HG03025 (cell line): ENCODE results near the gene RAB29.
A peak's percentile ranks its signal among the peaks of the same experiment; 100 is the strongest.
"Not testable (repeated sequence)": the region's sequence is repeated elsewhere in the genome, so short reads cannot be mapped to it uniquely, and the experiment has no call there.

ENCODE experiments used
- ATAC-seq: cut with Tn5 transposase; IDR thresholded peaks from one replicate; pipeline ENCODE4 v1.9.1; 2021; ENCODE audit warnings: mild to moderate bottlenecking, moderate library complexity; ENCODE audit not compliant: unreplicated experiment, low FRiP score

Gene RAB29, protein sequence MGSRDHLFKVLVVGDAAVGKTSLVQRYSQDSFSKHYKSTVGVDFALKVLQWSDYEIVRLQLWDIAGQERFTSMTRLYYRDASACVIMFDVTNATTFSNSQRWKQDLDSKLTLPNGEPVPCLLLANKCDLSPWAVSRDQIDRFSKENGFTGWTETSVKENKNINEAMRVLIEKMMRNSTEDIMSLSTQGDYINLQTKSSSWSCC

DNA sequence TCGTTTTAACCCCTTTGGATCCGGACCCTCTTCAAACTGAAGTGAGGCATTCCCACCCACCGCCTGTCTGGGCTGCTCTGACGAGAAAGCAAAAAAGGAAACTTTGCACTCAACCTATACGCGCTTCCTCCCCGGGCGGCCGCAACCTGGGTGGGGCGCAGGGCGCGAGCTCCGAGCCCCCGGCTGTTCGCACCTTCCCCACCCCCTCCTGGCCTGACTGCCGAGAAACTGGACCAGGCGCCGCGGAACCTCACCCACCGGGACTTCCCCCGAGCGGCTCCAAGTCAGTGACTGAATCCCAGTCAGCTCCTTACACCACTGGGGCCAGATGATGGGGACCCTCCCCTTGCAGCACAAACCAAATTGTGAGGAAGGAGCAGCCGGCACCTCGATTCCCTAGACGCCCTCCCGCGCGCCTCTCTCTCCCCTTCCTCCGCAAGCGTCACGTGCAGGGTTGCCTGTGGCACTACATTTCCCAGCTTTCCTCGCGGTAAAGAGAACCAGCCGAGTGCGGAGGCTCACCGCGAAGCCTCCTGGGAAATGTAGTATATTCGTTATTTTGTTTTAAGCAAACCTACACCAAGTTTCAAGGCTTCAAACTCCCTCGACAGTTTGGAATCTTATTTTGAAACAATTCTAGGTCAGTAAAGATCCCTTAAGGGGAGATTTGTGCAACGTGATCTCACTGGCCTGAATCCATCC, at the start of gene RAB29:
RAB29 (minus strand) TSS at position 468 of the 702 bp plus-strand sequence. CDS start 526 bp downstream, outside the sequence.
- peak; percentile 91 for ATAC-seq

DNA sequence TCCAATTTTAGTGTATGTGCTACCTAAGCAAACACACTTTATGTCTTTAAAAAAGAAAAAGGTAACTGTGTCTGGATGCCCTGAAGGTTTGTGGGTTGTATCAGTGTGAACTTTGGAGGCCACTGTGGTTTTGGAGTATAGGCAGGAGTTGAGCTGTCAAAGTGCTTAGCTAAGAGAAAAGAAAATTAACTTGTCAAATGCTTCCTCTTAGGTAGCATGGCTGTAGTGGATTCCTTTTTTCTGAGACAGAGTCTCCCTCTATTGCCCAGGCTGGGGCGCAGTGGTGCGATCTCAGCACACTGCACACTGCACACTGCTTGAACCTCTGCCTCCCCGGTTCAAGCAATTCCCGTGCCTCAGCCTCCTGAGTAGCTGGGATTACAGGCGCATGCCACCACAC, 48.9 kb upstream of the RAB29 start:
- ATAC-seq = no peak

DNA sequence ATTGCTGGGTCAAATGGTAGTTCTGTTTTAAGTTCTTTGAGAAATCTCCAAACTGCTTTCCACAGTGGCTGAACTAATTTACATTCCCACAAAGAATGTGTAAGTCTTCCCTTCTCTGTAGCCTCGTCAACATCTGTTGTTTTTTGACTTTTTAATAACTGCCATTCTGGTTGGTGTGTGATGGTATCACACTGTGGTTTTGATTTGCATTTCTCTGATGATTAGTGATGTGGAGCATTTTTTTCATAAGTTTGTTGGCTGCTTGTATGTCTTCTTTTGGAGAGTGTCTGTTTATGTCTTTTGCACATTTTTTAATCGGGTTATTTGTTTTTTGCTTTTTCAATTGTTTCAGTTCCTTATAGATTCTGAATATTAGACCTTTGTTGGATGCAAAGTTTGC, 48.0 kb upstream of the RAB29 start:
- not testable (repeated sequence) for ATAC-seq

DNA sequence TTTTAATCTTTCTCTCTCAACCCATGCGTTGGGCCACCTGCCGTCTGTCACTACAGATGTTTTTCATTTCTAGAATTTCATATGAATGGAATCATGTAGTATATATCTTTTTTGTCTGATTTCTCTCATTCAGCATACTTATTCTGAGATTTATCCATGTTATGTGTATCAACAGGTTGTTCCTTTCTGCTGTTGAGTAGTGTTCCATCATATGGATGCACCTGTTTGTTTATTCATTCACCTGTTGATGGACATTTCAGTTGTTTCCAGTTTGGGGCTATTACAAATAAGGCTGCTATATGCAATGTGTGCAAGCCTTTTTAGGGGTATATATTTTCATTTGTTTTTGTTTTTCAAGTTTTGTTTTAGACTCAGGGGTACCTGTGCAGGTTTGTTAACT, 47.1 kb upstream of the RAB29 start:
- no peak for ATAC-seq

DNA sequence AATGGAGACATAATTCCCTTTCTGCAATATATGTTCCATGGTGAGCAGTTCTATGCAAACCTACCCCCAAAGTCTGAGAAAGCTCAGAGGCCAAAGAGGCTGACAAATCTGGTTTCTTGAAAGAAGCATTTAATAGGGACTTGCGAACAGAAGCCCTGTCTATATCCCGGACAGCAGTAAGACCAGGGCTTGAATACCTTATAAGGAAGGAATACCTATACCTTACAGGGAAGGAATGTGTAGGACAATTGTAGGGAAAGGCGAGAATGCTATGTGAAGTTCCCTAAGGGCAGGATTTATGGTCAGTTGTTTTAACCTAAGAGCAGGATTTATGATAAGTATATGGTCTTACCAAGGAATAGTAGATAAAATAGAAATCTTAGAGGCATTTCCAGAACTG, 42.7 kb upstream of the RAB29 start:
- no peak for ATAC-seq

DNA sequence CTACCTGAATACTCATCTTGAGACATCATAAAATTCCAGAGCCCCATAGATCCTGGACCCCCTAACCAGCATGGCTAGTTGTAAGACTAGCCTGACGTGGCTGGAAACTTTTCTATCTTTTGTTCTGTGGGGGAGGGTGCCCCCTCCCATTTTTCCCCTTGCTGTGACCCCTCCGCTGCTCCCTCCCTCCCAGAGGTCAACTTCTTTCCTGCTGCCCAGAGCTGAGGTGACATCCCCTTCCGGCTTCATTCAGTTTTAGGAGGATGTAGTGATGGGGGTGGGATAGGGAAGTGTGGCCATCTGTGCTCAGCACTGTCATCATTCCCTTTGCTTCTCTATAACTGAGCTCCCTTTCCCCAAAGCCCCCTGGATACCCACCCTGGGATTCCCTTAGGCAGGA, 42.1 kb upstream of the RAB29 start:
- no peak for ATAC-seq

DNA sequence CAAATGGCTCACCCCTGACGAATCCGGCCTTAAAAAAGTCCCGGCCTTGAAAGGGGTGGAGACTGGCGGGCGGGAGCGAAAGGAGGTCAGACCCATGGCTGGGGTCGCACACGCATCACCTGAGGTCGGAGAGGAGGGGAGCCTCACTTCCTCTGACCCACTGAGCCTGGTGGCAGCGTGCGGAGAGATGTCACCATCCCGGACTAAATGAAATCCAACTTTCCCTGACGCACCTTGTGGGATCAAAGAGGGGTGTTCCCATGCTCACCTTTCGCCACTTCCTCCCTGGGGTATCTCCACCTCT, 38.4 kb upstream of the RAB29 start:
- no peak for ATAC-seq

DNA sequence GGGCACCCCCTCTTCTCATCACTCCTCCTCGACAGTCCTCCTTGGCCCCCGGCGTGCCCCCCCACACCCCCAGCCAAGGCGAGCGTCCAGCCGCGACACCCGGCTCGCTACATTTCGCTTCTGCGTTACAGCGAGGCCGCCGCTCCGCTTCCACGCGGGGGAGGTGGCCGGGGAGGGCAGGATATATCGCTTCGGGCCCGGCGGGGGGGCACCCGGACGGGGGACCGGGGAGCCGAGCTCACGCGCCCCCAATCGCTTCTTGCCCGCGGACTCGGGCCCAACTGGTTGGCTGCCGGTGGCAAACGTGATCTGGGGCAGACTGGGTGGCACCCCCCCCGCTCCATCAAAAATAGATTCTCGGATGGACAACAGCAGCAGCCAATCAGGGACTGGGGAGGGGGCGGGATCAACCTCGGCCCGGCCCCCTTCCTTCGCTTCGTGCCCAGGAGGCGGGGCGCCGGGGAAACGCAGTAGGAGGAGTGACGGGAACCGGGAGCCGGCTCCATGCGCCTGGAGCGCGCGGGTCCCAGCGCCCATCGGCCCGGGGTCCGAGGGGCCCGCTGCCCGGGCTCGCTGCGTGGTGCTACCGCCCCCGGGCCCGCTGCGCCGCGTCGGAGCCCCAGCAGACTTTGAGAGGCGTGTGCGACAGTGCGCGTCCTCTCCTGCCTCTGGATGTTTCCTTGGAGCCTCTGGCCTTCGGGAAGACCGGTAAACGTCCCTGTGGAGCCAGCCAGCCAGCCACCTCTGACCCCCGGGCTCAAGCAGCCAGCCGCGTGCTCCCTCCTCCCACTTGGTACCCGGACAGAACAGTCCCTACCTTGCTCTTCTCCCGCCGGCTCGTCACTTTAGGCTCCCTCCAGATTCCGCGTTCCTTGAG, 37.8 kb upstream of the RAB29 start, which contains the start of gene SLC41A1:
SLC41A1 (minus strand) TSS at position 321 of the 877 bp plus-strand sequence. CDS start 2,757 bp downstream, outside the sequence.
- ATAC-seq = peak; percentile 80

DNA sequence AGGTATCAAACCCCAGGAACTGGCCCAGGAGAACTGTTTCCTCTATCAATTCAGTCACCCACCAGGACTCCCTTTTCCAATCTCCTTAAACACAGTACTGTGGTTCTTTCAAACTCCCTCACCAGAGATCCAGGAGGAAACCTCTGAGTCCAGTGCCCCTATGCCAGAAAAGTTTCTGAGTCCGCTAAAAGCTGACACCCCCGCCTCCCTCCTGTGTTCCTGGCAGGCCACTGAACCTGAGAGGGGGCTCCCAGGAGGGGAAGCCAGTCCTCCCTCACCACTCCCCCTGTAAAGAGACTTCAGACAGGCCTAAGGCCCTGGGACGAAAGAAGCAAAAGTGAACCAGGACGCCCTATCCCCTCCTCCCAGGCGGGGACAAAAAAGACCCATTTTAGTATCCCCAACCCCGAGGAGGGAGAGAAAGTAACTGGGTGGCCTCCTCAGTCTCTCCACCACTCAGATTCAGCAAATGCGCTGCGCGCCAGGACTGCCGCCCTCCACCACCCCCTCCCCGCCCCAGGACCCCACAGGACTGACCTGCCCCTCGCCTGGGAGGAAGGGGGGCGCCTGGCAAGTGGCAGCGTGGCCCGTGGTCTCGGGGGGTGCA, 37.1 kb upstream of the RAB29 start:
- ATAC-seq = no peak

DNA sequence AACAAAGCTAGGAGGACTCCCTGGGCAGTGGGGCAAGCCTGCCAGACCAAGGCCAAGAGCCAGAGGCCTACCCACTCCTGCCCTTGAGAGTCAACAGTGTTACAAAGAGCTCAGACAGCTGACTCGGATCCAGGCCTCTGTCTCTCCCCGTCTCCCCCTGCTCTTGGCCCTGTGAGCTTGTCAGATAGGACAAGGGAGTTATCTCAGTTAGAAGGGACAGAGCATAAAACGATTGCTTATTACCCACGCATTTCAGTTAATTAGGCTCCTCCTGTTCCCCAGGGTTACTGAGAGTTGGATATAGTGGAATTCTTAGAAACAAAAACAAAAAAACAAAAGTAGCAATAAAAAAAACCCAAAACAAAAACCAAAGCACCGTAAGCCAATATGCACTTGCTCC, 36.4 kb upstream of the RAB29 start:
- ATAC-seq = no peak

DNA sequence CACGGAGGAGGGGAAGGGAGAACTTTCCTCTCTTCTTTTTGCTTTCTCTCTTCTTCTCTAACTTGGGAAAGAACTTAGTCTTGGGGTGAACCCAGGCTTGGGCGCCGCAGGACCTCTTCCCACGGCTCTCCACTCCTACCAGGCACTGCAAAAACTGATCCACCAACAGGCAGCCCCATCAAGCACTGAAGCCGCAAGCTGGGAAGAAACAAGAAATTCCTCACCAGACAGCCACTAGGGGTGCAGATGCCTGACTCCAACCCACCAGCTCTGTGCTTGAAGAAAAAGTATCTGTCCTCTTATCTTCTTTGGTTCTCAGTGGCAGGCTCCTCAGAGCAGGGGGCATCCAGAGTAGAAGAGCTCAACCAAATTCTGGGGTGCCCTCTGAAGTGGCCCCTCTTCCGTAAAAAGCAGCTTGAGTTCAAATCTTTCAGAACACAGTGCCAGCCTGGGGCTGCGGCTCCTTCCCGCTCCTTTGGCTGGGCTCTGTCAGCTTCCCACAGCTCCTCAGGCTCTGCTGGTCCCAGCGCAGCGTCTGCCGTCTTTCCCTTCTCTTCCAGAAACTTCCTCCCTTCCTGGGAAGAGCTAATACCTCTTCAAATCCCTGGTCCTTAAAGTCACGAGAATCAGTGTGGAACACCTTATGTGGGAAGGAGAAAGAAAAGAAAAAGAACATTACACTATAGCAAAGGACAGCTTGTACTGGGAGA, 35.3 kb upstream of the RAB29 start:
- no peak for ATAC-seq

DNA sequence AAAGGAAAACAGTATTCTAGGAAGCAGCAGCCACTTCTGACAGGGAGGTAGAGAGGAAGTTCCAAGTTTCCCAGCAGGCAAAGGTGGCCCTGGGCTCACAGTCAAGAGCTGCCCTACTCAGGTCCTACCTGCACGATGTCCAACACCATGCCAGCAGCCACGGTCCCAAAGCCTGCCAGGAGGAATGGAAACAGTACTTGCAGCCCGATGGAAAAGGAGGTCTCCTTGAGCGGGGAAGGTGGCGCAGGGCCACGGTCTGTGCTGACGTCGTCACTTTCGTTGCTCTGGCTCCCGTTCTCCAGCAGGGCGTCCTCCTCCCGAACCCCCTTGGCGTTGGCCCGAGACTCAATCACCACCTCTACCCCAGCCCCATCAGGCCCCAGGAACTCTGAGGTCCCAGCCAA, 34.7 kb upstream of the RAB29 start:
- no peak for ATAC-seq

DNA sequence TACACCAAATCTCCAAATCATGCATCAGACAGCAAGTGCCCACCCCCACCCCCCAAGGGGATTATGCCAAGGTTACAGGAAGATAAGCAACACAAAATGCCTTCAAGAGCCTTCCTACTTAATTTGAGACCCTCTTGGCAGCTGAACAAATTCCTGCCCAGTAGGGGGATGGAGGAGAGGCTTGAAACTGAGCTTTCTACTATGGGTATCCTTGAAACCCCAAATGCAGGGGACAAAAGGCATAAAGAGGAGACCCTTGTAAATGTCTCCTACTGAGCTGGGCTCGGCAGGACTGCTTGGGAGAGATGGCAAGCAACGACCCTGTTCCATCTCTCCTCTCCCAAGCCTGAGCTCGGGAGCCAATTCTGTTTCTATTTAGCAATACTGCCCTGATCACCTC, 34.2 kb upstream of the RAB29 start:
- no peak for ATAC-seq

DNA sequence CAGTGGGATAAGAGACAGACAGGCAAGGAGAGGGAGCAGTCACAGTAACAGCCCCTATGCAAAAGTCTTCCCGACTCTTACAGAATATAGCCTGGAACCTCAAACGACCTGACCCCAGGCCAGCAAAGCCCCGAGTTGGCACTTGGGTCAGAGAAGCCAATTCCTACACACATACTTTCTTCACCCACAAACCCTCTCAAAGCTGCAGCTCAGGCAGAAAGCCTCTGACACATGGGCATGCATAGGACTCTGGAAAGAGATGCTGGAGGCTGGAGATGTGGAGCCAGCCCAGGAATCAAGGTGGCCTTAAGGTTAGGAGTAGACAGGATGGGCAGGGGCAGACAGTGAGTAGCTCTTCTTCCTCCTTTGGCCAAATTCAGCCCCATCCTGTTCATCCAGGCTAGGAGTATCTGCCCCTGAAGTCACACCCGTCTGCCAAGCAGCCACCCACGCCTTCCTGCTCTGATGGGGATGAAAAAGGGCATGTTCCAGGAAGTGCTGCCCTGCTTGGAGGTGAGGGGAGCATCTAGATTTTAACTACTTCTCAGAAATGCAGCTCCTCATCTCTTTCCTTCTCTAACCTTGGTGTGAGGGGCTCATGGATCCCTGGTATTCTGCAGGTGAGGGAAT, 29.9 kb upstream of the RAB29 start:
- ATAC-seq = no peak

DNA sequence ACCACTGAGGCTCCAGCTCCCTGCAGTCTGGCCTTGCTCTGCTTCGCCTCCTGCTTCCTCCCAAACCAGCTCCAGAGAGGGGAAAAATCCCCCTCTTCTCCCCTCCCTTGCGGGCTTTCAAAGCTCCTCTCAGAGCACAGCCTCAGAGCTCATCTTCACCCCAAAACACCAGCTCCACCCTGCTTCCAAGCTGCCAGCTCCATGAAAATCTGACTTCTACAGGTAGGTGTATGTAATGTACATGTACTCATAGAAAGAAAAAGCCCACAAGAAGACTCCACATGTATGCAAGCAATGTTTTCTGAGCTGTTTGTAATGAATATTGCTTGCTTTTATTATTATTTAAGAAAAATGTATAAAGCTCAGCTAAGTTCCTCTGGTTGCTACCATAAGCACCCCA, 29.3 kb upstream of the RAB29 start:
- no peak for ATAC-seq

DNA sequence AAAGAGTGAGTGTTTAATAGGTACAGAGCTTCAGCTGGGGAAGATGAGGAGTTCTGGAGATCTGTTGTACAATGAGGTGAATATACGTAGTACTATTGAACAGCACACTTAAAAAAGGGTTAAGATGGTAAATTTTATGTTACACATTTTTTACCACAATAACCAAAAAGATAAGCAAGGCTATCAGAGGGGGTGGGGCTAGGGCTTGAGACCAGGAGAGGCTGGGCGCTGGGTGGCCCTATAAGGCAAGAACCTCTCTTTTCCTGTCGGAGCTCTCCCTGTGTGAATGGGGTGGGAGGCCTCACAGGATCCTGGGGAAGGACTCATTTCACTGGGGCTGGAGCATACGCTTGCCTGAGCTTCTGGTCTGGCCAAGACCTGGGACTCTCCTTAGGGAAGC, 28.7 kb upstream of the RAB29 start:
- ATAC-seq = no peak

DNA sequence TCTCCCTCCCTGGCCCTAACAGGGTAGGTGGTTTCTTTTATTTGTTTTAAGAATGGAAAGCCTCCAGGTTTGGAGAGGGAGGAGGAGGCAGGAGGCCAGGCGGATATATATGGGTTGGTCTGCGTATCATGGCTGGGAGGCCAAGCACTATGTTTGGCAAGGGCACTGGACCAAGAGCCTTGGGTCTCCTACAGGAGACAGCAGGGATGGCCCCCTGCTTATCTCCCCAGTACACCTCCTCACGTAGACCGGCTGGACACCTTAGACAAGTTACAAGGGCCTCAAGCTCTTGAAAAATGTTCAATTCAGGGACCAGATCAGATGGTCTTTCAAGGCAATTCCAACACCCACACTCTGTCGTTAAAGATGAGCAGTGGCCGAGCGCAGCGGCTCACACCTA, 26.8 kb upstream of the RAB29 start:
- no peak for ATAC-seq

DNA sequence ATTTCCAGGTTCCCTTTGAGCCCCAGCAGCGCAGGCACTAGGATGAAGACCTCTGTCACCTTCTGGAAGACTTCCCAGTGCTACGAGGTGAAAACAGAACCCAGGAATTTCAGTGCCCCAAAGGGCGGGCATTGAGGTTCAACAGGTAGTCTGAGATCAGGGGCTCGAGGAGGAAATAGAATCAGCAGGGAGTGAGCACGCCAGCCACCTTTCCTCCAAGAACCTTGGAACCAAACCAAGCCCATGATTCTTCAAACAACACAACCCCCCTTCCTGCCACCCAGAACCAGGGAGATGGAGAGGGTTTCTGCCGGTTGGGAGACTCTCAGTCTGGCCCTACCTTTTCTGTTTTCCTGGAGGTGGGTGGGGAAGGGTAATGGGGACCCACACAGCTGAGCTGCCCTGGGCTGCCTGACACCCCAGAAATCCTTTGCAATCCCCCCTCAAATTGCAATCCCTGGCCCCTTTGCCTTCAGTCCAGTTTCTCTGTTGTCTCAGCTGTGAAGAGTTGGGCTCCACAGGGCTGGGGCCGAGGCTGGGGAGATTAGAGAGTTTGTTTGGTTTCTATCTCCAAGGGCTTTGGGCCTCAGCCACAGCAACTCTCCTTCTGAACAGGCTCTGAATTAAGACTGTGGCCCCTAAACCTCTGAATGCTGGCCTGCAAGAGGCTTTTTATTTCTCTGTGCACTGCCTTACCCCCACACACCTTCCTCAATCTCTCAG, 25.9 kb upstream of the RAB29 start:
- ATAC-seq = no peak

DNA sequence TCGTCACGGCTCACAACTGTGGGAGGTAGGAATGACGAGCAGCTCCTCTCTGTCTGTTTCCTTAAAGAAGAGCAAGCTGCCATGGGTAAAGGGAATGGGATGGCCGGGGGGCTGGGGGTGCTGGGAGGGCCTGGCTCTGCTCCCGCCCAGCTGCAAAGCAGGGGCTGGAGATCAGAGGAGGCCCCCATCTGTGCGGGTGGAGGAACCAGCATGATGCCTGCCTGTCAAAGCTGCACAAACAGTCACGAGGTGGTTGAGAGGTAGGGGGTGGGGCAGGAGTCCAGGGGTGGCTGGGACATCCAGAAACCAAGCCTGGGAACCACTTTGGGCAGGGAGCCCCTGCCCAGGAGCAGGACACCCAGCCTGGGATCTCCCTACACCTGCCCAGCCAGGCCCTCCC, 25.1 kb upstream of the RAB29 start:
- no peak for ATAC-seq
